HCT116 (cell line): ENCODE data around the gene CD22. TPM values are rescaled to one million over a fixed set of nuclear protein-coding genes. Genes with fewer than 3 reads are reported as not detected.

ENCODE experiments used
- ATAC-seq: fragments of 200-7000 bp; cut with Tn5 transposase; 2 replicates; pipeline ENCODE4 v1.9.1; 2020; ENCODE audit warnings: mild to moderate bottlenecking, moderate library complexity
- BruUV-seq: library from RNA; stranded (reverse); fragments of 400-500 nt; replicated peaks from 2 replicates; lab custom pipeline; 2021; lab: Mats Ljungman, UMichigan
- CTCF ChIA-PET: fragments of 300-600 bp; sonication (Branson Sonifier 250); formaldehyde crosslinking; loops from one replicate; lab custom pipeline; 2021; ENCODE audit warnings: antibody characterized with exemption; lab: Charles Lee
- POLR2A ChIA-PET: fragments of 300-600, 350-600 bp; sonication (Branson Sonifier 250); formaldehyde crosslinking; loops from one replicate; lab custom pipeline; 2021; ENCODE audit warnings: antibody characterized with exemption; lab: Charles Lee
- RAD21 ChIA-PET, 2 experiments: fragments of 300-600 bp; sonication (Branson Sonifier 250); formaldehyde crosslinking; loops; one replicate each; lab custom pipeline; 2023; ENCODE audit warnings: low total read pairs in 2 of 2; ENCODE audit not compliant: uncharacterized antibody in 2 of 2, unreplicated experiment in 2 of 2, low non-redundant PET in 1 of 2; lab: Charles Lee
- DNase-seq: peaks from one replicate; pipeline ENCODE4 v3.0.0-alpha.2; 2010; ENCODE audit warnings: low read depth, low spot score
- H2AFZ ChIP-seq: fragments of 200-600 bp; shearing (Covaris generic), sonication (generic); 2 replicates; pipeline ENCODE4 v1.6.1; 2017; ENCODE audit warnings: low read depth, mixed run types, mixed read lengths, antibody characterized with exemption, low read length; ENCODE audit not compliant: poor library complexity, severe bottlenecking
- H3K27ac ChIP-seq: 2 replicates; pipeline ENCODE4 v1.5.1; 2012; ENCODE audit warnings: low read depth, low read length
- H3K27me3 ChIP-seq: fragments of 200-600 bp; sonication (generic); 2 replicates; pipeline ENCODE4 v1.6.1; 2016; ENCODE audit warnings: mixed run types, low read length, mixed read lengths; ENCODE audit not compliant: insufficient read depth
- H3K36me3 ChIP-seq, 2 experiments: fragments of 200-500 bp in 1 of 2; fragments of 200-600 bp in 1 of 2; sonication (Bioruptor generic) in 1 of 2; sonication (generic) in 1 of 2; 2 replicates each; pipeline versions ENCODE4 v1.5.1 to v1.6.1; 2014 to 2016; ENCODE audit warnings: low read length in 2 of 2, inconsistent platforms in 1 of 2, mixed read lengths in 1 of 2, mixed run types in 1 of 2; ENCODE audit not compliant: insufficient read depth in 2 of 2, control insufficient read depth in 1 of 2
- H3K4me1 ChIP-seq, 2 experiments: fragments of 200-600 bp in 1 of 2; sonication (generic) in 1 of 2; 2 replicates each; pipeline versions ENCODE4 v1.5.1 to v1.6.1; 2012 to 2017; ENCODE audit warnings: low read length in 2 of 2, inconsistent platforms in 1 of 2, mild to moderate bottlenecking in 1 of 2, mixed read lengths in 1 of 2, mixed run types in 1 of 2, moderate library complexity in 1 of 2; ENCODE audit not compliant: insufficient read depth in 2 of 2, control insufficient read depth in 1 of 2
- H3K4me2 ChIP-seq: fragments of 200-600 bp; sonication (generic); 2 replicates; pipeline ENCODE4 v1.6.1; 2017; ENCODE audit warnings: mixed run types, low read length, mixed read lengths
- H3K4me3 ChIP-seq, 2 experiments: fragments of 200-600 bp in 1 of 2; sonication (generic) in 1 of 2; replicated peaks in 1 of 2; 2 replicates each; pipeline ENCODE4 v1.5.1; 2011 to 2016; ENCODE audit warnings: low read length in 2 of 2, control low read depth in 1 of 2, low read depth in 1 of 2, mild to moderate bottlenecking in 1 of 2, mixed read lengths in 1 of 2, mixed run types in 1 of 2
- H3K79me2 ChIP-seq: fragments of 200-600 bp; sonication (generic); 2 replicates; pipeline ENCODE4 v1.6.1; 2017; ENCODE audit warnings: mild to moderate bottlenecking, mixed run types, low read length, moderate library complexity, mixed read lengths; ENCODE audit not compliant: insufficient read depth
- H3K9ac ChIP-seq: fragments of 200-600 bp; sonication (generic); 2 replicates; pipeline ENCODE4 v1.6.1; 2016; ENCODE audit warnings: low read length, mixed read lengths
- H3K9me2 ChIP-seq: fragments of 200-600 bp; sonication (generic), shearing (Covaris generic); 2 replicates; pipeline ENCODE4 v1.6.1; 2017; ENCODE audit warnings: mixed run types, mild to moderate bottlenecking, moderate library complexity; ENCODE audit not compliant: insufficient read depth
- H3K9me3 ChIP-seq, 2 experiments: fragments of 200-500 bp in 1 of 2; fragments of 200-600 bp in 1 of 2; sonication (Bioruptor generic) in 1 of 2; sonication (generic) in 1 of 2; 2 replicates each; pipeline ENCODE4 v1.6.1; 2014 to 2017; ENCODE audit warnings: low read length in 2 of 2, mixed read lengths in 2 of 2, inconsistent platforms in 1 of 2, low read depth in 1 of 2, mild to moderate bottlenecking in 1 of 2, mixed run types in 1 of 2, moderate library complexity in 1 of 2; ENCODE audit not compliant: control insufficient read depth in 1 of 2, insufficient read depth in 1 of 2
- H4K20me1 ChIP-seq: fragments of 200-600 bp; sonication (generic), shearing (Covaris generic); 2 replicates; pipeline ENCODE4 v1.6.1; 2017; ENCODE audit warnings: mixed run types, mild to moderate bottlenecking, moderate library complexity; ENCODE audit not compliant: insufficient read depth
- CBX3 ChIP-seq: IDR thresholded peaks from 2 replicates; pipeline ENCODE4 v1.6.1; 2012; ENCODE audit warnings: low read depth
- EGR1 ChIP-seq: IDR thresholded peaks from 2 replicates; pipeline ENCODE4 v1.6.1; 2012; ENCODE audit warnings: low read depth
- ELF1 ChIP-seq: IDR thresholded peaks from 2 replicates; pipeline ENCODE4 v1.6.1; 2012; ENCODE audit warnings: low read depth, borderline replicate concordance
- EZH2 ChIP-seq: fragments of 200-600 bp; sonication (generic); IDR thresholded peaks from 2 replicates; pipeline ENCODE4 v1.6.1; 2017; ENCODE audit warnings: antibody characterized with exemption, mixed run types
- EZH2phosphoT487 ChIP-seq: fragments of 200-600 bp; IDR thresholded peaks from 2 replicates; pipeline ENCODE4 v1.6.1; 2018; ENCODE audit warnings: antibody characterized with exemption, borderline replicate concordance
- FOSL1 ChIP-seq: IDR thresholded peaks from 2 replicates; pipeline ENCODE4 v1.6.1; 2012; ENCODE audit warnings: low read depth
- POLR2A ChIP-seq: IDR thresholded peaks from 2 replicates; pipeline ENCODE4 v1.7.0; 2011; ENCODE audit warnings: borderline replicate concordance; ENCODE audit not compliant: insufficient read depth, insufficient read length; ENCODE audit errors: extremely low read depth
- RAD21 ChIP-seq: IDR thresholded peaks from 2 replicates; pipeline ENCODE4 v1.6.1; 2012; ENCODE audit warnings: low read depth, mild to moderate bottlenecking
- SRF ChIP-seq: IDR thresholded peaks from 2 replicates; pipeline ENCODE4 v1.6.1; 2012; ENCODE audit warnings: low read depth
- TCF7L2 ChIP-seq: IDR thresholded peaks from 2 replicates; pipeline ENCODE4 v1.7.0; 2011; ENCODE audit warnings: borderline replicate concordance, inconsistent platforms; ENCODE audit not compliant: insufficient read depth, insufficient read length; ENCODE audit errors: extremely low read depth
- YY1 ChIP-seq: IDR thresholded peaks from 2 replicates; pipeline ENCODE4 v1.6.1; 2011; ENCODE audit warnings: low read length, low read depth, moderate library complexity, mild to moderate bottlenecking; ENCODE audit not compliant: insufficient replicate concordance; ENCODE audit errors: extremely low read depth
- ZNF274 ChIP-seq: fragments of 200-500 bp; sonication (Bioruptor generic); IDR thresholded peaks from 2 replicates; pipeline ENCODE4 v1.6.1; 2014; ENCODE audit warnings: mild to moderate bottlenecking, low read depth, low read length, inconsistent platforms
- intact Hi-C: fragments of 100-400 bp; cut with micrococcal nuclease; formaldehyde crosslinking; loops from 2 replicates; pipeline ENCODE4 v1.10.0; 2022
- total RNA-seq: library from RNA; stranded (reverse); gene quantifications from one replicate; pipeline ENCODE4 v1.2.1, GENCODE V29; 2021; ENCODE audit not compliant: unreplicated experiment
- TF ChIP-seq, protein P1 (sequence below): IDR thresholded peaks from 2 replicates; pipeline ENCODE4 v1.6.1; 2012
- TF ChIP-seq, protein P2 (sequence below), 3 experiments: fragments of 200-600 bp in 1 of 3; sonication (generic) in 1 of 3; IDR thresholded peaks in 2 of 3; conservative IDR thresholded peaks in 1 of 3; 2 replicates each; pipeline ENCODE4 v1.5.1; 2012 to 2017; ENCODE audit warnings: low read depth in 2 of 3, low read length in 2 of 3, antibody characterized with exemption in 1 of 3, borderline replicate concordance in 1 of 3, control low read depth in 1 of 3, mild to moderate bottlenecking in 1 of 3, mixed read lengths in 1 of 3, mixed run types in 1 of 3, moderate library complexity in 1 of 3; ENCODE audit not compliant: insufficient read depth in 1 of 3

CD22 gene
- total RNA-seq, 1 experiment from 2014 or later, result 7.0 TPM

DNA sequence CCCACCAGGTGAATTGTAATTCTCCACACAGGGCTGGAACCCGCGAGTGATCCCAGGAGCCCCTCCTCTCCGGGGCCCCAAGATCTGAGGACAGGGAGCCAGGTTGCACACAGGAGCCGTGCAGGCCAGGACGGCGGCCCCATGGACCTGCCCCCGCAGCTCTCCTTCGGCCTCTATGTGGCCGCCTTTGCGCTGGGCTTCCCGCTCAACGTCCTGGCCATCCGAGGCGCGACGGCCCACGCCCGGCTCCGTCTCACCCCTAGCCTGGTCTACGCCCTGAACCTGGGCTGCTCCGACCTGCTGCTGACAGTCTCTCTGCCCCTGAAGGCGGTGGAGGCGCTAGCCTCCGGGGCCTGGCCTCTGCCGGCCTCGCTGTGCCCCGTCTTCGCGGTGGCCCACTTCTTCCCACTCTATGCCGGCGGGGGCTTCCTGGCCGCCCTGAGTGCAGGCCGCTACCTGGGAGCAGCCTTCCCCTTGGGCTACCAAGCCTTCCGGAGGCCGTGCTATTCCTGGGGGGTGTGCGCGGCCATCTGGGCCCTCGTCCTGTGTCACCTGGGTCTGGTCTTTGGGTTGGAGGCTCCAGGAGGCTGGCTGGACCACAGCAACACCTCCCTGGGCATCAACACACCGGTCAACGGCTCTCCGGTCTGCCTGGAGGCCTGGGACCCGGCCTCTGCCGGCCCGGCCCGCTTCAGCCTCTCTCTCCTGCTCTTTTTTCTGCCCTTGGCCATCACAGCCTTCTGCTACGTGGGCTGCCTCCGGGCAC lies 22.6 kb downstream of the CD22 start:
- H3K4me2 ChIP-seq, result no peak overlapping the region
- no peaks in the 10 kb centered on the region for H3K79me2 ChIP-seq
- no peak overlapping the region for H3K4me3 ChIP-seq
- DNase-seq, result no peak
- no peak overlapping the region for H3K27ac ChIP-seq
- no peaks in the 10 kb centered on the region for H3K36me3 ChIP-seq
- BruUV-seq, result no TSS peak
- no peak for TF ChIP-seq FOSL1
- TF ChIP-seq EZH2, result no peak
- no peak for TF ChIP-seq EZH2phosphoT487
- no peak for TF ChIP-seq RAD21
- no peak for TF ChIP-seq SRF
- no peak for TF ChIP-seq POLR2A
- TF ChIP-seq ELF1, result no peak
- no peak for TF ChIP-seq TCF7L2
- TF ChIP-seq, protein P1, sequence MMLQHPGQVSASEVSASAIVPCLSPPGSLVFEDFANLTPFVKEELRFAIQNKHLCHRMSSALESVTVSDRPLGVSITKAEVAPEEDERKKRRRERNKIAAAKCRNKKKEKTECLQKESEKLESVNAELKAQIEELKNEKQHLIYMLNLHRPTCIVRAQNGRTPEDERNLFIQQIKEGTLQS, result no peak
- TF ChIP-seq YY1, result no peak
- no peak for TF ChIP-seq EGR1
- TF ChIP-seq CBX3, result no peak
- TF ChIP-seq ZNF274, result no peak
- TF ChIP-seq, protein P2, sequence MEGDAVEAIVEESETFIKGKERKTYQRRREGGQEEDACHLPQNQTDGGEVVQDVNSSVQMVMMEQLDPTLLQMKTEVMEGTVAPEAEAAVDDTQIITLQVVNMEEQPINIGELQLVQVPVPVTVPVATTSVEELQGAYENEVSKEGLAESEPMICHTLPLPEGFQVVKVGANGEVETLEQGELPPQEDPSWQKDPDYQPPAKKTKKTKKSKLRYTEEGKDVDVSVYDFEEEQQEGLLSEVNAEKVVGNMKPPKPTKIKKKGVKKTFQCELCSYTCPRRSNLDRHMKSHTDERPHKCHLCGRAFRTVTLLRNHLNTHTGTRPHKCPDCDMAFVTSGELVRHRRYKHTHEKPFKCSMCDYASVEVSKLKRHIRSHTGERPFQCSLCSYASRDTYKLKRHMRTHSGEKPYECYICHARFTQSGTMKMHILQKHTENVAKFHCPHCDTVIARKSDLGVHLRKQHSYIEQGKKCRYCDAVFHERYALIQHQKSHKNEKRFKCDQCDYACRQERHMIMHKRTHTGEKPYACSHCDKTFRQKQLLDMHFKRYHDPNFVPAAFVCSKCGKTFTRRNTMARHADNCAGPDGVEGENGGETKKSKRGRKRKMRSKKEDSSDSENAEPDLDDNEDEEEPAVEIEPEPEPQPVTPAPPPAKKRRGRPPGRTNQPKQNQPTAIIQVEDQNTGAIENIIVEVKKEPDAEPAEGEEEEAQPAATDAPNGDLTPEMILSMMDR (IDR thresholded peaks at IDR 0.05 in 2 of 3, conservative IDR thresholded peaks at IDR 0.05 in 1 of 3; ENCODE audit: borderline replicate concordance in 1 of 3, insufficient read depth in 1 of 3, low read depth in 2 of 3, low read length in 2 of 3), result no peak
- TF ChIP-seq, all 23 proteins: peak for 0
- Histone ChIP-seq H3K9me2 (no peaks in the 10 kb centered on the region), H3K4me1 (peaks cover 0 to 7% of the 10 kb centered on the region in 2 experiments; a peak in 1 of 4 replicates), H2AFZ (no peak overlapping the region), H3K9me3 (no peaks in the 10 kb centered on the region), H3K9ac (no peak overlapping the region), H4K20me1 (no peaks in the 10 kb centered on the region), H3K27me3 (no peaks in the 10 kb centered on the region)
- ChIA-PET POLR2A (no interaction called here), RAD21 (interaction anchor here in 1 of 2 experiments (0.7 kb wide), 1 partner anchor 159 kb away, joined by 3 read pairs; no protein-coding TSS in a partner anchor), CTCF (no interaction called here)
- intact Hi-C loops, result loop anchor here (1.0 to 10.0 kb wide), 2 partner anchors 117 to 363 kb away; partner anchors contain the start of gene KMT2B
- no peak for ATAC-seq
